Measurements from ENCODE around the gene HSFX3.

GRCh38 chrX:149563359-149563758 lies 13.6 kb upstream of the HSFX3 start:
- TF ChIP-seq CTCF (IDR thresholded peaks at IDR 0.05; ENCODE audit: insufficient read depth, low read depth, low read length): no peak
- TF ChIP-seq EZH2 (IDR thresholded peaks at IDR 0.05; ENCODE audit: insufficient read depth, low read length): no peak

Data from astrocyte (in vitro differentiated cells and primary cell).